SKM-1 treated with dmso at 0.1 percent for 144 hours (cell line): ENCODE data around the gene MYLK.

Experiments
- DNase-seq: peaks from one replicate; lab custom pipeline; 2025; ENCODE audit not compliant: unreplicated experiment; lab: John Stamatoyannopoulos, UW

The MYLK gene

DNA sequence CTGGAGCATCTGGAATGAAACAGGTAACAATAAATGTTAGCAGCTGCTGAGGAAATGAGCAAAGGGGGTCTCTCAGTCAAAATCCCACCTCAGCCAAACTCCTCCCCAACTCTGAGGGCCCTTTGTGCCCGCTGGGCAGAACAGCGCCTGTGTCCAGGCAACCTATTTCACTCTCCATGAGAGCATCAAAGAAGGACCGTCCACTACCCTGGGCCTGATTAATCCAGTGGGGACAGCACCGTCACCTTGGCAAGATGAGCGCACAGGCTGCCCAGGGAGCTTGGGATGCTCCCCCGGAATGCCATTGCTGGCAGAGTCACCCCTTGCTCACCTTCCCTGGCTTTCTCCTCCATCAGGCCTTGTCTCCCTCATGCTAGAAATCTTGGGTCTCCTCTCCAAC, 201.8 kb downstream of the MYLK start:
- DNase-seq: no peak

DNA sequence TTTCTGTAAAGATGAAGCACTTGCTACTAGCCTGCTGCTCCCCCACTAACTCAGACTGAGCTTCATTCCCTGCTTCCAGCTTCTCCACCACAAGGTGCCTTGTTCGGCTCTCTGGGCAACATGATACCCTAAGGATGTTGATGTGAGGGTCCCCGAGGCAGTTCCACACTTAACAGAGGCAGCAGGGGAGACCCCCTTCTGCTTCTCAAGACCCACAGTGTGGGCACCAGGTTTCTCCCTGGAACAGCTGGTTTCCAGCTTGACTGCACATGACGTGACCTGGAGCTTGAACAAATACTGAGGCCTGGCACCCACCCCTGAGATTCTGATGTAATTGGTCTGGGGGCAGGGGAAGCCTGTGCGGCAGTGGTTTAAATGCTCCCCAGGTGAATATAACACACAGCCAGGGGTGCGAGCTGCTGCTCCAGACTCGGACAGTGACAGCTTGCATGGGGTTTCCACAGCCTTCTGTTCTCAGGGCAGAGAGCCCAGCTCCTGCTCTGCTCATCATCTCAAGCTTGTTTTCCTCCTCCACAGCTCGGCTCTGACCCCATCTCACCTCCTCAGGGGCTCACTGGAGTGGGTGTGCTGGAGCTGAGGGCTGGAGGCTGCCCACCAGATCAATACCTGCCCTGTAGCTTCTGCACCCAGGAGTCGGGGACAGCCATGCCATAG, 204.3 kb downstream of the MYLK start:
- no peak for DNase-seq

DNA sequence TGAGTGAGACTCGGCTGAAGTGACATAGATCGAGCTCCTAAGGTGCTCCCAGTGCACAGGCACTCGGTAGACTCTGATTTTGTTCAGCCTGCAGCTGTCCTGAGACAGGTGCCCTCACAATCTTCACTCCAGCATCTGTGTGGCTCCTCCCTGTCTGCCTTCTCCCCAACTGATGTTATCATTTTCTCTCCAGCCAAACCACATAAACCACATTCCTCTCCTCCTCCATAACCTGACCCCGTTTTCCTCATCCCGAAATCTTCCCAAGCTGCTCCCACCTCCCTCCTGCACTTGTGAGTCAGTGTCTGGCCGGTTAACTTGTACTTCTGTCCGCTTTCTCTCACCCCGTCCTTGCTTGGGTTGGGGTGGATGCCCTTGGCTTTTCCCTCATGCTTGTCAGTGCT, 206.0 kb downstream of the MYLK start:
- DNase-seq: no peak

DNA sequence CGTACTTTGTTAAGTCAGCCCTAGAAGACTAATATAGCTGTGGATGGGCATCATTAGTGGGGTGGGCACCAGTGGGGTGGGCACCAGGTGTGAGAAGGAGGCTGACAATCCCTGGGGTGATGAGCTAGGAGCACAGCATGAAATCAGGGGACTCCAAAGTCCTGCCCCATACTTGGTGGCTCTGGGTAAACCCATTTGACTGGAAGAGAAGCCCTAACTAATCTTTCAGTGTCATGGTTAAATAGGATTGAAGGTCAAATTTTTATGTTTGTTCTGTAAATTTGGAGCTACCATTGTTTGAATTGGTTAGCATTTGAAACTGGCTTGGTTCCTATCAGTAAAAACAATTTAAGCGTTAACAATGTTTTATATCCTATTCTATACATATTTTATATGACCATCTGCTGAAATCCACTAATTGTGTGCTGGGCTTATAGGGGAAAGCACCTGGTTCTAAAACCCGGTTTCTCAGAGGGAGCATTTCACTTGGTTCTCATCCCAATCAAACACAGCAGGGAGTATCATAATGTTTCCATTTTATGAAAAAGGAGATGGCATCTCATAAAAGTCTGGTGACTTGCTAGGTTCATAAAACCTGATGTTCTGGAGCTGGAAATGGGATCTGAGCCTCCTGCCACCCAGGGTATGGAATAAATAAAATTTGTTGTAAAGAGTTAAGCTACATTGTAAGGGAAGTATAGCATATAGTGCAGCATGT, 211.5 kb downstream of the MYLK start:
- DNase-seq: no peak

DNA sequence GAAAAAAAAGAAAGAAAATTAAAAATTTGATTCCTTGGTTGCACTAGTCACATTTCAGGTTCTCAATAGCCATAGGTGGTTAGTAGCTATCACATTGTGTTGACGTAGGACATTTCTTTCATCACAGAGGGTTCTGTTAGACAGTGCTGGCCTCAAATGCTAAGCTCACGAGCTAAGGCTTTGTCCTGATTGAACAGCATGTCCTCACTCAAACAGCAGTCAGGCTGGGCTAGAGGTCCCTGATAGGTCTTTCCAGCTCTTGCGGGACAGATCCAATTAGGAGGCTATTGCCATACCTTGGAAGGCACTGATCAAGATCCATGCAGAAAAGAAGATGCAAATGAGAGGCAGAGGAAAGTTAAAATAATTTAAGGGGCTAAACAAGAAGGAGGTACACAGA, 213.4 kb downstream of the MYLK start:
- DNase-seq: no peak

DNA sequence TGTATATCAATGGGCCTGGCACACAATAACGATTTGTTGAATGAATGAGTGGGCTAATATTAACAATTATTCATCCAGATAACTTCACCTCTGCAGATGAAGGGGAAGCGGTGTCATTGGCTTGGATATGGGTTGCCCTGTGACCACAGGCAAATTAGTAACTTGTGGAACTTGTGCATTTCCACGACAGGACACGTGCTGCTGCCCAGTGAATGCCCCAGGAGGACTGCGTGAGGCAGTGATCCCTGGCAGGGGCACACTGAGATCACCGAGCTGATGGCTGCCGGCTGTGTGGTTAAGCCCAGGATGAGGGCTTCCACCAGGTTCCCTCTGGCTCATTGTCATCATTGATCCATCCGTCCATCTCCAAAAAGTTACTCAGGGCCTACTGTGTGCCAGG, 215.2 kb downstream of the MYLK start:
- DNase-seq: no peak

DNA sequence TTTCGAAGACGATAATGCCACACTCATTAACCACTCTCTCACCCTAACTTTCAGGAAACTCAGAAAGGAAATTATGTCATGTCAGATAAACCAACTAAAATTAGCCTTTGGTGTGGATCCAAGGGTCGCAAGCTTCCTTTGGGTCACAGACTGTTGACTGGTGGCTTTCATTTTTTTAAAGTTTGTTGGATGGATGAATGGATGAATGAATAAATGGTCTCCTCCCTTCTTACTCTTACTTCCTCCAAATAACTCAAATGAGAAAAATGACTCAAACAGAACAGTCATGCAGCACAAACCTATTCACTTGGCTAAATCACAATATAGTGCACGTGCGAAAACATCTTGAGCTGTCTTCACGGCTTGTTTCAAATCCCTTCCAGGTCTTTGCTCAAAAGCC, 216.3 kb downstream of the MYLK start:
- peak; percentile 31 for DNase-seq

DNA sequence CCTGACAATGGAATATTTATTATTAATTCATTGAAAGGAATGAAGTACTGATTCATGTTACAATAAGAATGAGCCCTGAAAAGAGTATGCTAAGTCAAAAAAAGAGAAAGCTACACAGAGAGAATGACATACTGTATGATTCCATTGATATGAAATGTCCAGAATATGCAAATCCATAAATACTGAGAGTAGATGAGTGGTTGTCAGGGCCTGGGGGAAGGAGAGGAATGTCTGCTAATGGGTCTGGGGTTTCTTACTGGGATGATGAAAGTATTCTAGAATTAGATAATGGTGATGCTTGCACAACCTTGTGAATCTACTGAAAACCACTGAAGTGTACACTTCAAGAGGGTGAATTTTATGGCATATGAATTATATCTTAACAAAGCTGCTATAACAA, 219.4 kb downstream of the MYLK start:
- DNase-seq: no peak

DNA sequence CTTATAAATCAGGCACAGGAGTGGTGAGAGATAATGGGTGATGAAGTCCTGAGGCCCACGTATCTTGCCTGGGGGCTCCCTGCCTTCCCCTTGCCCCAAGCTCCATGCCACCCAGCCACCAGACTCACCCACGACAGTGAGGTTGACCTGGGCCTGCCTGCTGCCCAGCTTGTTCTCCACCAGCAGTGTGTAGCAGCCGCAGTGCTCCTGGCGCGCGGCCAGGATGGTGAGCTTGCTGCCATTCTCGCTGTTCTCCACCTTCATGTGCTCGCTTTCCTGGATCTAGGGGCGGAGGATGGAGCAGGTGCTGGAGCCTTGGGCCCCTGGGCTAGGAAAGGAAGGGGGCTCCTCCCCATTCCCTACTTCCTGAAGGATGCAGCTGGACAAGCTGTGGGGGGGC, 220.2 kb downstream of the MYLK start:
- DNase-seq: no peak

DNA sequence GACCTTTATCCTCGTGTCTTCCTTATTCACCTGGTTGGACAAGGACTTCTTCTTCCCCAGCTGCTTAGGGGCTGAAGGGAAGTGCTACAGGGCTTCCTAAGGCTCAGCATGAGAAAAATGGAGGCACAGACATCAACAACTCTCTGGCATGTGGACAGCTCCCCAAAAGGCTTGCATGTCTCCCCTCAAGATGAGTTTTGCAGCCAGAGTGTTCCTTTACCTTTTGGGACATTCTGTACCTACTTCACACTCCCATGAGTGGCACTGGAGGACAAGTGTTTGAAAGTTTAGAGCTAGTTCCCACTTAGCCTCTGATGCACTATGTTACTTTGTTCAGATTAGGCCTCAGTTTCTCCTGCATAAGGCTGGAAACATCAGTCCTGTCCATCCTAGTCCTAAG, 222.2 kb downstream of the MYLK start:
- no peak for DNase-seq

DNA sequence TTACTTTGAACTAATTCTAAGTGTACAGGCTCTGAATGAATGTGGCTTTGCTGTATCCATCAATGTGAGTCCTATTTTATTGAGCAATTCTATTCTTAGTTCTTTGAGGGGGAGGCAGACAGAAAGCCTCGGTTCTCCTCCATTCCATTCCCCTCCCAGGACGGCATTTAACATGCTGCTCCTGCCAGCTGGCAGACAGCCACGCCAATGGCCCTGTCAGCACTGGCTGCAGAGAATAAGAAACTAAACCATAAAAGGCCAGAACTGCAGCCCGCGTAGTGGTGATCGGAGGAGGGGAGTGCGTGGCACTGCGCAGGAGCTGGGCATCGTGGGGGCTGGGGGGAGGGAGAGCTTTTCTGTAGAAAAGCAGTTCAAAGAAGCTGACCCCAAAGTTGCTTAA, 223.2 kb downstream of the MYLK start:
- DNase-seq: no peak

DNA sequence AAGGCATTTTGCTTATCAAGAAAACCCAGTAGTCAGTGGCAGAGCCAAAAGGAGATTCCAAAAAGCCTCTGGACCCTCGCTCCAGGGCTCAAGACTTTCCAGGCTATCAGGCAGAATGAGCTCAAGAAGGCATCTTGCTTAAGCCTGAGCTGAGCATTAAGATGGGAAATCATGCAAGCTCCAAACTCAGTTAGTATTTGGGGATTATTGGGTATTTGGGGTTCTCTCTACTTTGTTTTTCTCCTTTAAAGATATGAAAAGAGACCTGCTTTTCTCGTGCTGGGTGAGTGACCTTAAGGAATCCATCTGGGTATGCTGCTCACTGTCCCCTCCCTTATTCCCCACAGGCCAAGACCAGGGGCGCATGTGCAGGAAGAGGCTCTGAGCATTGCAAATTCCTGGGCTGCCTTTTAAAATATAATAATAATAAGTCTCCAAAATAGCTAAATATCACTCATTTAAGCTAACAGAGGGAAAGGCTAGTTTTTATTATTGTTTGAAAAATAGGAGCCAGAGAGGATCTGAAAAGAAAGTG, 223.9 kb downstream of the MYLK start:
- no peak for DNase-seq

DNA sequence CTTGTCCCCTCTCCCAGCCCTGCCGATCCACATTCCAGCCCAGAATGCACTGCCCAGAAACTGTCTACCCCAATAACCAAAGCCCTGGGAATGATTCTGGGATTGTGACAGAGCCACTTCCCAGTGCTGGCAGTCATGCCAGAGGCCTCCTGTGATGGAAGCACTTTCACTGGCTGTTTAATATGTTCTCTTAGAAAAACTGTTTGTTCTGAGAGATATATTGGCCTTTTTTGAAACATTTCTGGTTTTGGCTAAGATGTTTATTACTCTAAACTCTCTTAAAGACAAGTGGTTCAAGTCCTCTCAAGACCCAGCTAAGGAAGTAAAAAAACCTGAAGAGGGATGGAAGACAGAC, 225.3 kb downstream of the MYLK start:
- DNase-seq: no peak

DNA sequence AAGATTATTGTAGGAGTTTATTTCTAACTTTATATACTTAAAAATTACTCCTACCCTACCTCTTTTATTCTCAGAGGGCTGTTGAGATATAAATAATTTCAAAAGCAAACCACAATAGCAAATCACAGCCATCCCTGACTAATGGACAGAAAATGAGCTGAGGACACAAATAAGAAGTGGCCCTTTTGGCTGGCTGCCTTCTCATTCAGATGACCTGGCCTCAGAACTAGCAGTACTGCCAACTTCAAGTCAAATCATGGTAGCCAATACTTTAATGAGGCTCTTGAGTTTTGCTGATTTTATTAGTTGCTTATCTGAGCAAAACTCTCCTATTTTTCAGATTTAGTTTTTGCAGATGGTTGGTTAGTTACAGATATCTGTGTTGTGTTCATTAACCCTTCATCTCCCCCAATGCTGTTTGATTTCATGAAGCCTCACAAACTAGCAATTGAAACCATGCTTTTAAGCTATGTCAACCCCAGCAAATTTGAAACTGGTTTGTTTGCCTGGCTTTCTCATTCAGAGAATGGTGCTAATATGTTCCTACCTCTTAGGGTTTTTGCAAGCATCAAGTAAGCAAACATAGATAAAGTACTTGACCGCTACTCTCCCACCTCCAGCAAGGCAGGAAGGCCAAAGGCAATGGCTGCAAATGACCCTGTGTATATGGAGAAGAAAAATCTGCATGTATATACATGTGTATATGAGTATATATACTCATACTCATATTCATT, 225.8 kb downstream of the MYLK start:
- DNase-seq: no peak

DNA sequence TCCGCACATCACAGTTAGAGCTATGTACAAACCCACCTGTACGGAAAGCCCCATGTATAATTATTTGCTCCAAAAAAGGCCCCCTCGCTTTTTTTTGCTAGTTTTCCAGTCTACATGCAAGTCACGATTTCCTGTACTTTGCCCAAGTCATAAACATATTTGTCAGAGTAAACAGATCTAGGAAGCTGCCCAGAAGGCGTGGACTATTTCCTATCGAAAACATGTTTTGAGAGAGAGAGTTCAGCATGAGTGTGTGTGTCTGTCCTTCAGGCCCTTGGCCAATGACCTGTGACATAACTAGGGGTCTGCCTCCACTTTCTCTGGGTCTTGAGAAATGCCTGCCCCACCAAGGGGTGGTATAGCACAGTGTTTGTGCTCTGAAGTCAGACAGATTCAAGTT, 226.6 kb downstream of the MYLK start:
- no peak for DNase-seq

DNA sequence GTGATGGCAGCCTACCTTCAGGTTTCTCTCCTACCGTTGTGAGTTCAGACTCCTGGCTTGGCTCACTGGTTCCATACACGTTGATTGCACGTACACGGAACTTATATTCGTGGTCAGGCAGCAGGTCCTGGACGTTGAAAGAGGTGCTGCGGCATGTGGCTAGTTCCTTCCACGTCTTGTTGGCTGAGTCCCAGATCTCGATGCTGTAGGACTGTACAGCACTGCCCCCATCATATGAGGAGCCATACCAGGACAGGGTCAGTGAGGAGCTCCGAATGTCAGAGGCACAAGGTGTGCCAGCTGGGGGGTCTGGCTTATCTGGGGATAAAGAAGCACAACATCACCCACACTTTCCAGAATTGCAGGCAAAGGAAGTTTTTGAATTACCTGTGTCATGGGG, 227.0 kb downstream of the MYLK start:
- no peak for DNase-seq

DNA sequence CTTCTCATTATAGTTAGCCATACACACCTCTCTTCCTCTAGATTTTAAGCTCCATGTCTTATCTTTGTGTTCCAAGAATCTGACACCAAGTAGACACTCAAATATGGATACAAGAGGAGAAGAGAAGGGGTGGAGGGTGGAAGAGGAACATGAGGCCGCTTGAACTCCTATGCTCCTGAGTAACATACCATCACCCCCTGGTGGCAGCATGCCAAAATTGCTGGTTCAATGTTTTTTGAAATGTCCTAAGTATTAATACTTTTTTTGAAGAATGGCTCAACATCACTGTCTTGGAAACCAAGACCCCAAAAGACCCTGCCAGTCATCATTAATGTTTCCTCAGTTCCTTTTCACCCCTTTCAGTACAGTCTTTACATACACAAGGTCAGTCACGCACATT, 227.4 kb downstream of the MYLK start:
- DNase-seq: no peak

DNA sequence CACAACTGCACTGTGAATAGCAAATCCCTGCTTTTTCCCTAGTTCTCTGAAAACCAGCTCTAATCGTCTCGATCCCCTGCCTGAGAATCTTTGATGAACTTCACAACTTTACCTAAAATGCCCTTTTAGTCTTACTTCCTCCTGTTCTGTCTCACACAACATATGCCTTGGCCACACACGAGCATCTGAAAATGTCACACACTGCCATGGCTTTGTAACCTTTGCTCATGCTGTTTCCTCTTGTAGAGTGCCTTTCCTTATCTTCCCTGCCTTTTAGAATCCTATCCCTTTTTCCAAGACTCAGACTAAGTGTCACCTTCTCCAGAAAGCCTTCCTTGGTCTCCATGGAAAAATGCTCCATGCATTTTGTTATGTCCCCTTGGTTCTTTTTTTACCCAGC, 227.9 kb downstream of the MYLK start:
- DNase-seq: peak; percentile 18

DNA sequence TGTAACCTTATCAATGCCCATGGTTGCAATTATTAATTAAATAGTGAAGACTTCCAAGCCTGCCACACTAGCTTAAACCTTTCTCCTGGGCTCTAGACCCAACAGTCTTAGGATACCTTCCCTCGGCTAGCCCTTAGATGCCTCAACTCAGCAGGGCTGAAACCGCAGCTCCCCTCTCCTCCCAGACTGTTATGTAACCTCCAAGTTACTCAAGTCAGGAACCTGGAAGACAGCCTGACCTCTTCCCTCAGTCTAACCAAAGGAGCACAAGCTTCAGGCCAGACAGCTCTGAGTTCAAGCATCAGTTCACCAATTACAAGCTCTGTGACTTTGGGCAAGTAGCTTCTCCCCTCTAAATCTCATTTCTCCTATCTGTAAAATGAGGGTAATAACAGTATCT, 228.7 kb downstream of the MYLK start:
- DNase-seq: peak; percentile 83

DNA sequence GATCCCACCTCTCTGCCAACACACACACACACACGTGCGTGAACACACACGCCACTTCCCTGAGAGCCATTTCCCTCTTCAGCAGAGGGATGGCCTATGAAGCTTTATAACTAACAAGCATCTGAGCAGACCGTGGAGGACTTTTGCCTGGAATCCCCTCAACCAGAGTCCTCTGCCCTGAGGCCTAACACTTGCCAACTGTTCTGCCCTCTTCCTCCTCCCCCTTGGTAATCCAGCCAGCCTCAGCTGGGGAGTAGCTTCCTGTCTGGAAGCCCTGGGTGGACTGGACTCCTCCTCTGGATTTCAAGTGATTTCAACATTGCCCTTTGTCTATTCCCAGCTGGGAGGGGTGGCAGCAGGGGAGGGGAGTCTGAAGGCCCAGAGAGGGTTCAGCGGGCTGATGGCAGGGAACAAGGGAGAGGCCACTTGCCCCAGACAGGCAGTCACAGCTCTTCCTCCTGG, 230.9 kb downstream of the MYLK start:
- peak; percentile 22 for DNase-seq

DNA sequence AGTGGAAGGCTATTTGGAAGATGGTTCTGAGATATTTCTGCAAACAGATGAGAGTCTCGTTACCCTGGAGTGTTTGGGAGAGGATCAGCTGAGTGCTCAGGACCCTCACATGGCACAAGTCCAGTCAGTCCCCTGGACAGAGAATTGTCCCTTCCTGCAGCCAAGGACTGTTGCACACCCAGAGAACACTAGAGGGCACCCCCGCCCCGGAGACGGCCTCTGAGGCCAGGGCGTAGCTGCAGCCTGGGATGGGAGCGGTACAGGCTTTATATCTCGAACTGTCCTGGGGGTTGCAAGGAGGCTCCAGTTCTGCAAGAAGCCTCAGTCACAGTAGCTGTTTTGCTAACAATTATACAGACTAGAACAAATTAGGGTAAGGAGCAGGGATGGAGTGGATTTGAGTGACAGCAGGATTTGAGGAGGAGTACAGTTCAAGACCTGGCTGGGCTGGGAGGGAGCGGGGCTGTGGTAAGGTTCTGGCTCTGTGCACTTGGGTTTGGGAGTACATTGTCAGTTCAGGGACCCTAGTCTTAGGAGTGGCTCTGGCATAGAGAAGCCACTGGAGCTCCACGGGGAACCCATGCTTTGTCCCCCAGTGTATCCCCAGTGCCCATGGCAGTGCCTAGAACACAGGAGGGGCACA, 231.7 kb downstream of the MYLK start:
- peak; percentile 83 for DNase-seq
